B cell (primary cell): ENCODE data around the gene CCDC137. TPM values are rescaled to one million over a fixed set of nuclear protein-coding genes. Genes with fewer than 3 reads are reported as not detected.
A peak's percentile ranks its signal among the peaks of the same experiment; 100 is the strongest.

Source experiments
- ATAC-seq: fragments of 200-7000 bp; cut with Tn5 transposase; one replicate; pipeline ENCODE4 v1.10.0; 2021; ENCODE audit warnings: low read depth, mild to moderate bottlenecking, moderate number of reproducible peaks, moderate library complexity
- CTCF ChIA-PET: fragments of 350-600 bp; sonication (Branson Sonifier 250); formaldehyde crosslinking; loops from one replicate; lab custom pipeline; 2021; ENCODE audit warnings: antibody characterized with exemption, inconsistent platforms; lab: Charles Lee
- POLR2A ChIA-PET: fragments of 350-600 bp; sonication (Branson Sonifier 250); formaldehyde crosslinking; loops from one replicate; lab custom pipeline; 2021; ENCODE audit warnings: antibody characterized with exemption; lab: Charles Lee
- DNase-seq: peaks from one replicate; pipeline ENCODE4 v3.0.0; 2013
- H2AFZ ChIP-seq: 2 replicates; pipeline ENCODE4 v1.6.1; 2012; ENCODE audit warnings: mild to moderate bottlenecking, low read depth, low read length; ENCODE audit not compliant: insufficient read depth, poor library complexity, severe bottlenecking
- H3K27ac ChIP-seq, 2 donors: 1 replicate in 1 of 2; 2 replicates in 1 of 2; pipeline ENCODE4 v1.5.1; 2012 to 2013; ENCODE audit warnings: low read length in 2 of 2, mild to moderate bottlenecking in 2 of 2, moderate library complexity in 1 of 2
- H3K27me3 ChIP-seq, 4 experiments: fragments of 200-600 bp in 1 of 4; sonication (generic) in 1 of 4; replicated peaks in 1 of 4; 1 replicate in 2 of 4; 2 replicates in 2 of 4; pipeline versions ENCODE4 v1.6.1 to v1.7.0; 2013 to 2016; ENCODE audit warnings: low read length in 3 of 4, mild to moderate bottlenecking in 2 of 4, mixed read lengths in 1 of 4, moderate library complexity in 1 of 4; ENCODE audit not compliant: insufficient read depth in 4 of 4, control insufficient read depth in 3 of 4; ENCODE audit errors: control extremely low read depth in 1 of 4
- H3K36me3 ChIP-seq, 2 experiments: replicated peaks in 1 of 2; 1 replicate in 1 of 2; 2 replicates in 1 of 2; pipeline versions ENCODE4 v1.6.1 to v1.7.1; 2013; ENCODE audit warnings: low read length in 1 of 2; ENCODE audit not compliant: insufficient read depth in 2 of 2, control insufficient read depth in 1 of 2; ENCODE audit errors: control extremely low read depth in 1 of 2, extremely low read depth in 1 of 2
- H3K4me1 ChIP-seq, 2 donors: fragments of 200-600 bp in 1 of 2; sonication (generic) in 1 of 2; 1 replicate in 1 of 2; 2 replicates in 1 of 2; pipeline versions ENCODE4 v1.5.1 to v1.6.1; 2013 to 2017; ENCODE audit warnings: low read length in 2 of 2; ENCODE audit not compliant: control insufficient read depth in 2 of 2, insufficient read depth in 2 of 2
- H3K4me2 ChIP-seq: replicated peaks from 2 replicates; pipeline ENCODE3; 2012; ENCODE audit warnings: mild to moderate bottlenecking, low read depth, low read length; ENCODE audit not compliant: poor library complexity, severe bottlenecking
- H3K4me3 ChIP-seq, 5 experiments: fragments of 200-600 bp in 1 of 5; sonication (generic) in 1 of 5; 1 replicate in 3 of 5; 2 replicates in 2 of 5; pipeline versions ENCODE4 v1.5.1 to v1.7.0; 2011 to 2016; ENCODE audit warnings: low read length in 4 of 5, mild to moderate bottlenecking in 4 of 5, low read depth in 2 of 5, control low read depth in 1 of 5, moderate library complexity in 1 of 5; ENCODE audit not compliant: insufficient read depth in 1 of 5; ENCODE audit errors: control extremely low read depth in 1 of 5, extremely low read depth in 1 of 5
- H3K79me2 ChIP-seq: fragments of 200-600 bp; sonication (generic); one replicate; pipeline ENCODE4 v1.6.0; 2016; ENCODE audit warnings: low read length; ENCODE audit not compliant: control insufficient read depth, insufficient read depth
- H3K9ac ChIP-seq: fragments of 200-600 bp; sonication (generic); 2 replicates; pipeline ENCODE4 v1.6.1; 2017; ENCODE audit warnings: mild to moderate bottlenecking, low read length, moderate library complexity
- H3K9me3 ChIP-seq, 3 donors: one replicate each; pipeline versions ENCODE4 v1.6.1 to v1.7.1; 2013; ENCODE audit warnings: low read length in 2 of 3; ENCODE audit not compliant: control insufficient read depth in 2 of 3, insufficient read depth in 1 of 3; ENCODE audit errors: control extremely low read depth in 1 of 3
- H4K20me1 ChIP-seq: 2 replicates; pipeline ENCODE4 v1.6.0; 2012; ENCODE audit warnings: mild to moderate bottlenecking, low read length; ENCODE audit not compliant: insufficient read depth, control insufficient read depth, poor library complexity, severe bottlenecking
- H3K27ac Mint-ChIP-seq: one replicate; pipeline ENCODE4 v1.8.0; 2021; ENCODE audit warnings: mixed read lengths
- H3K27me3 Mint-ChIP-seq: one replicate; pipeline ENCODE4 v1.8.0; 2021; ENCODE audit warnings: mixed read lengths
- H3K4me1 Mint-ChIP-seq: one replicate; pipeline ENCODE4 v1.8.0; 2021; ENCODE audit warnings: mixed read lengths
- H3K4me3 Mint-ChIP-seq: one replicate; pipeline ENCODE4 v1.8.0; 2021; ENCODE audit warnings: mixed read lengths
- H3K9me3 Mint-ChIP-seq: one replicate; pipeline ENCODE4 v1.8.0; 2022; ENCODE audit warnings: mixed read lengths; ENCODE audit not compliant: insufficient read depth
- EZH2 ChIP-seq: IDR thresholded peaks from 2 replicates; pipeline ENCODE4 v1.6.1; 2012; ENCODE audit warnings: borderline replicate concordance, low read depth, mild to moderate bottlenecking, moderate library complexity, low read length; ENCODE audit not compliant: insufficient read depth, poor library complexity, severe bottlenecking
- WGBS: methylation state at CpG from one replicate; pipeline ENCODE4 v1.1.5; 2013; ENCODE audit warnings: missing lambda C conversion rate; ENCODE audit not compliant: insufficient coverage; 5-methylcytosine and 5-hydroxymethylcytosine counted together
- intact Hi-C: fragments of 100-400 bp; cut with micrococcal nuclease; formaldehyde crosslinking; loops from one replicate; pipeline ENCODE4 v1.10.0; 2022
- polyA plus RNA-seq: library from polyadenylated mRNA; depleted of rRNA; stranded (reverse); fragments of >200 nt; gene quantifications from 2 replicates; pipeline ENCODE4 v1.2.3, GENCODE V29; 2012
- total RNA-seq, 2 donors: library from RNA; stranded (reverse); fragments of 120-200 nt in 1 of 2; gene quantifications; 1 replicate in 1 of 2; 2 replicates in 1 of 2; pipeline versions ENCODE4 v1.2.3 to v1.2.4, GENCODE V29; 2013 to 2022
- TF ChIP-seq, protein P1 (sequence below): fragments of 200-600 bp; IDR thresholded peaks from one replicate; pipeline ENCODE4 v1.8.0; 2022; ENCODE audit warnings: antibody characterized with exemption, mild to moderate bottlenecking

The CCDC137 gene
- total and polyA plus RNA-seq, 2 donors (not counting 1 experiment from before 2014, with no cell fraction given) = 18.8 to 36.0 TPM

DNA sequence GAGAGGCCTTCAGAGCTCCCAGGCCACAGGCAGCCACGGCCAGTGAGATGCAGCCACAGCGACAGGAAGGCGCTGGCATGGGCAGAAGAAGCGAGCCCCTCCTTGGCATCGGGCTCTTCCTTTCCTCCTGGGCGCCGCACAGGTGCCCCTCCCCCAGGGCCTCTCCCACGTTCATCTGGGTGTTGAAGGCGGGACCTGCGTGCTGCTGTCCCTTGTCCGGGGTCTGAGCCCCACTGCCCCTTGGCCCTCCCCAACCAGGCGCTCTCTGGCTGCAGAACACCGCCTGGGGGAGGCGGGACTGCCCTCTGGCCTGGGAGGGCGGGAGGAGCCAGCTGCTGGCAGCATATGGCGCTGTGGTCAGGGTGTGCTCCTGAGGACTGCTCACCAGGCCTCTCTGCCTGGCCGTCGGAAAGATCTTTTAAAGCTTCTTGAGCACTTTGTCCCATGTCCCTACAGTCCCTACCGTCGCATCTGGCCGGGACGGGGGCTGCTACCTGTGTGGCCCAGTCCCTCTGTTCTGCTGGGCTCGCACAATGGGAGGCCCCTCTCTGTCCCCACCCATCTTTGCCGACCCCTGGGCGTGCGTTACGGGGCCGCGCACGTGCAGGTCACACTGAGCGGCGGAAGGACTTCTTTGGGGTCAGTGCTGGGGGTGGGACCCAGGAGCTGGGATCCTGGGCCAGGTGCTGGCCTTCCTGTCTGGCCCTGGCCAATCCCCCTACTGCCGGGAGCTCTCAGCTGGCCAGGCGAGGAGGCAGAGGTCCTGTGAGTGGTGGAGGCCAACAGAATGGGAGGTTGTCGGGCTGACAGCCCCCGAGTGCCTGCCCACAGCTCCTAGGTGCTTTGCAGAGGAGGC lies 47.2 kb downstream of the CCDC137 start:
- no peak overlapping the region for H3K27ac Mint-ChIP-seq
- Histone ChIP-seq H3K9ac (no peak overlapping the region), H3K4me2 (peak overlapping the region; percentile 95), H2AFZ (no peak overlapping the region), H3K4me1 (peaks cover 15 to 25% of the 10 kb centered on the region in 2 donors), H3K27me3 (peaks cover 0 to 3% (median 0%) of the 10 kb centered on the region in 4 experiments), H3K79me2 (no peaks in the 10 kb centered on the region), H4K20me1 (no peaks in the 10 kb centered on the region), H3K36me3 (no peaks in the 10 kb centered on the region), H3K27ac (no peak overlapping the region), H3K4me3 (no peak overlapping the region), H3K9me3 (no peaks in the 10 kb centered on the region)
- intact Hi-C loops = loop anchor here (2.0 kb wide), 2 partner anchors 31 to 201 kb away; partner anchors contain the start of genes ACTG1 and ARL16
- ChIA-PET POLR2A (interaction anchor here (1.2 kb wide), 1 partner anchor 11 kb away, joined by 3 read pairs; no protein-coding TSS in a partner anchor), CTCF (no interaction called here)
- TF ChIP-seq, protein P1, sequence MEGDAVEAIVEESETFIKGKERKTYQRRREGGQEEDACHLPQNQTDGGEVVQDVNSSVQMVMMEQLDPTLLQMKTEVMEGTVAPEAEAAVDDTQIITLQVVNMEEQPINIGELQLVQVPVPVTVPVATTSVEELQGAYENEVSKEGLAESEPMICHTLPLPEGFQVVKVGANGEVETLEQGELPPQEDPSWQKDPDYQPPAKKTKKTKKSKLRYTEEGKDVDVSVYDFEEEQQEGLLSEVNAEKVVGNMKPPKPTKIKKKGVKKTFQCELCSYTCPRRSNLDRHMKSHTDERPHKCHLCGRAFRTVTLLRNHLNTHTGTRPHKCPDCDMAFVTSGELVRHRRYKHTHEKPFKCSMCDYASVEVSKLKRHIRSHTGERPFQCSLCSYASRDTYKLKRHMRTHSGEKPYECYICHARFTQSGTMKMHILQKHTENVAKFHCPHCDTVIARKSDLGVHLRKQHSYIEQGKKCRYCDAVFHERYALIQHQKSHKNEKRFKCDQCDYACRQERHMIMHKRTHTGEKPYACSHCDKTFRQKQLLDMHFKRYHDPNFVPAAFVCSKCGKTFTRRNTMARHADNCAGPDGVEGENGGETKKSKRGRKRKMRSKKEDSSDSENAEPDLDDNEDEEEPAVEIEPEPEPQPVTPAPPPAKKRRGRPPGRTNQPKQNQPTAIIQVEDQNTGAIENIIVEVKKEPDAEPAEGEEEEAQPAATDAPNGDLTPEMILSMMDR = no peak
- TF ChIP-seq EZH2 = no peak
- H3K27me3 Mint-ChIP-seq = no peaks in the 10 kb centered on the region
- H3K4me1 Mint-ChIP-seq = peaks cover 12% of the 10 kb centered on the region
- DNase-seq (no peak), ATAC-seq (no peak)
- peak overlapping the region; percentile 32 for H3K4me3 Mint-ChIP-seq
- no peaks in the 10 kb centered on the region for H3K9me3 Mint-ChIP-seq
- 94% methylated on average over 33 of the region's 36 CpGs for whole genome bisulfite sequencing
